ENCODE data around the gene ABHD11.

Gene ABHD11

GRCh38 chr7:73702665-73703064 is 35.9 kb downstream of the ABHD11 start:
- peaks cover 23% of the 10 kb centered on the region for H3K36me3 ChIP-seq
- peak overlapping the region; percentile 94 for H3K4me2 ChIP-seq
- H3K9me3 ChIP-seq, result no peaks in the 10 kb centered on the region
- H3K9ac ChIP-seq, result no peak overlapping the region
- H3K4me3 ChIP-seq, result no peak overlapping the region
- peaks cover 82% of the 10 kb centered on the region for H3K4me1 ChIP-seq
- no peak for TF ChIP-seq Cebpa-rat (IDR thresholded peaks at IDR 0.05)
- H3K27ac ChIP-seq, result no peak overlapping the region
- H3K27me3 ChIP-seq, result no peaks in the 10 kb centered on the region
- peaks cover 61% of the 10 kb centered on the region for H4K20me1 ChIP-seq

- H3K4me1 ChIP-seq, result peaks cover 77% of the 10 kb centered on the region
- peaks cover 65% of the 10 kb centered on the region for H4K20me1 ChIP-seq
- H3K27ac ChIP-seq, result no peak overlapping the region
- H3K36me3 ChIP-seq, result peaks cover 27% of the 10 kb centered on the region
- TF ChIP-seq Cebpa-rat (IDR thresholded peaks at IDR 0.05), result no peak
- no peak overlapping the region for H3K9ac ChIP-seq
- no peaks in the 10 kb centered on the region for H3K9me3 ChIP-seq
- H3K4me2 ChIP-seq, result peak overlapping the region; percentile 94
- no peaks in the 10 kb centered on the region for H3K27me3 ChIP-seq
- H3K4me3 ChIP-seq, result no peak overlapping the region
Measured at GRCh38 chr7:73702226-73702625, 36.4 kb downstream of the ABHD11 start.

DNA sequence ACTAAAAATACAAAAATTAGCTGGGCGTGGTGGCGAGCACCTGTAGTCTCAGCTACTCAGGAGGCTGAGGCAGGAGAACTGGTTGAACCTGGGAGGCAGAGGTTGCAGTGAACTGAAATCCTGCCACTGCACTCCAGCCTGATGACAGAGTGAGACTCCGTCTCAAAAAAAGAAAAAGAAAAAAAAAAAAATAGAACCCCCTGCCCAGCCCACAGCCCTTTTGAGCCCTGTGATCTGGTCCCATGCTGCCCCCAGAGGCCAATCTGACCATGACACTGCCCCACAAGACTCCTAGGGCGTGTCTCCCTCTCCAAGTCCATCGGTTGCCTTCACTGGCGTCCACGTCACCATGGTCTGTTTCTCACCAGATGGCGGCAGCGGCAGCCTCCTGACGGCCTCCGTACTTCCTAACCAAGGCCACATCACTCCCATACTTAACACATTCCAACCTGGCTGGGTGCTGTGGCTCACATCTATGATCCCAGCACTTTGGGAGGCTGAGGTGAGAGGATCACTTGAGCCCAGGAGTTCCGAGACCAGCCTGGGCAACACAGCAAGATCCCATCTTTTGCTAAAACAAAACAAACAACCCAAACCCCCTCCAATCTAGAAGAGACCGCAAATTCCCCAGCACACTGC is 37.1 kb downstream of the ABHD11 start:
- Histone ChIP-seq H3K9me3 (no peaks in the 10 kb centered on the region), H3K4me1 (peaks cover 70% of the 10 kb centered on the region), H3K4me3 (no peak overlapping the region), H3K36me3 (peaks cover 35% of the 10 kb centered on the region), H3K9ac (no peak overlapping the region), H4K20me1 (peaks cover 72% of the 10 kb centered on the region), H3K4me2 (peak overlapping the region; percentile 94), H3K27me3 (no peaks in the 10 kb centered on the region), H3K27ac (no peak overlapping the region)
- TF ChIP-seq Cebpa-rat (IDR thresholded peaks at IDR 0.05), result no peak

GRCh38 chr7:73700581-73701134 is 37.9 kb downstream of the ABHD11 start:
- Histone ChIP-seq H4K20me1 (peaks cover 80% of the 10 kb centered on the region), H3K36me3 (peaks cover 43% of the 10 kb centered on the region), H3K4me2 (no peak overlapping the region; the same call in 1 of the 2 replicates), H3K9ac (no peak overlapping the region), H3K4me1 (peaks cover 66% of the 10 kb centered on the region), H3K9me3 (no peaks in the 10 kb centered on the region), H3K27ac (no peak overlapping the region), H3K27me3 (no peaks in the 10 kb centered on the region), H3K4me3 (no peak overlapping the region)
- no peak for TF ChIP-seq Cebpa-rat (IDR thresholded peaks at IDR 0.05)

DNA sequence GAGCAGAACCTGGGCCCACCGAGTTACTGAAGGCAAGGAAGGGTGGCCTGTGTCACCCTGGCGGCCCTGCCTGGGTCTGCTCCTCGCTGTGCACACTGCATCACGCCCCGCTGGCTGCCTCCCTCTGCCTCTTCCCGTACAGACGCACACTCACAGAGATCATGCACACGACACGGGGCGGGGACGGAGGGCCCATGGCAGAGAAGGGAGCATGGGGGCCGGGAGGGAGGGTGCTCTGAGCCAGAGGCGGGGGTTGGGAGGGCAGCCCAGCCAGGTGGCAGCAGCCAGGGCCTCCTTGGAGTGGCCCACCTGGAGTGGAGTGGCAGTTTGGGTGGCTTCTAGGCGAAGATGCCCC is 38.6 kb downstream of the ABHD11 start:
- H3K27me3 ChIP-seq, result no peaks in the 10 kb centered on the region
- no peak overlapping the region for H3K27ac ChIP-seq
- no peaks in the 10 kb centered on the region for H3K9me3 ChIP-seq
- H4K20me1 ChIP-seq, result peaks cover 87% of the 10 kb centered on the region
- no peak for TF ChIP-seq Cebpa-rat (IDR thresholded peaks at IDR 0.05)
- H3K9ac ChIP-seq, result no peak overlapping the region
- peaks cover 66% of the 10 kb centered on the region for H3K4me1 ChIP-seq
- H3K36me3 ChIP-seq, result peaks cover 49% of the 10 kb centered on the region
- no peak overlapping the region for H3K4me3 ChIP-seq
- peak overlapping the region; percentile 64 for H3K4me2 ChIP-seq

DNA sequence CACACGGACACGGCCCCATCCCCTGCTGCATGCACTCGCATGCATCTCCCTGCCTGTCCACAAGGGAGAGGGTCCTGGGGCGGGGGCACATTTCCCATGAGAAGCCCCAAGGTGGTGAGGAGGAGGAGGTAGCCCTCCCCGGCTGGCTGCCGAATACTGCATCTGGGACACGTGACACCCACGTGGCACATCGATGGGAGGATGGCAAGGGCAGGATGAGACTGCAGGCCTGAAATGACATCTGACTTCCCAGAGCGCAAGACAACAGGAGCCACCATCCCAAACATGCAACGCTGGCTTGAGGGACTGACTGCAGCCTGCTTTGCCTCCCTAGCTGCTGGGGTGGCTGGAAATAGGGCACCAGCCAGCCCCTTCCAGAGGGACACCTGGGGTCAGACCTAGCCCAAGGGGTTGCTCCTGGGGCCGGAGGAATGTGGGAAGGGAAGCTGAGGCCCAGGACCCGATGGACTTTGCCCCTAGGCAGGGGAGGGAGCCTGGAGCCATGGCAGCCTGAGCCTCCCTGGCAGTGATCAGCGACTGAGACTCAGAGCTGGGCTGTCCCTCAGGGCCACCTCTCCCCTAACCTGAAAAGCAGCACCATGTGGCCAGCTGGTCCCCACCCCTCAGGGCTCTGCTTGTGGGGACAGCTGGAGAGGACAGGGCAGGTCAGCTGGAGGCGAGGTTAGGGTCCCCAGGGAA is 39.1 kb downstream of the ABHD11 start:
- Histone ChIP-seq H3K9me3 (no peaks in the 10 kb centered on the region), H3K9ac (no peak overlapping the region), H3K36me3 (peaks cover 54% of the 10 kb centered on the region), H4K20me1 (peaks cover 89% of the 10 kb centered on the region), H3K4me3 (no peak overlapping the region), H3K4me2 (peak overlapping the region; percentile 64), H3K4me1 (peaks cover 66% of the 10 kb centered on the region), H3K27ac (no peak overlapping the region), H3K27me3 (no peaks in the 10 kb centered on the region)
- TF ChIP-seq Cebpa-rat (IDR thresholded peaks at IDR 0.05), result no peak

GRCh38 chr7:73698410-73698809 is 40.2 kb downstream of the ABHD11 start:
- Histone ChIP-seq H3K27ac (no peak overlapping the region), H3K9ac (no peak overlapping the region), H3K9me3 (no peaks in the 10 kb centered on the region), H3K27me3 (no peaks in the 10 kb centered on the region), H3K36me3 (peaks cover 65% of the 10 kb centered on the region), H3K4me2 (no peak overlapping the region), H4K20me1 (peaks cover 93% of the 10 kb centered on the region), H3K4me1 (peaks cover 68% of the 10 kb centered on the region), H3K4me3 (no peak overlapping the region)
- TF ChIP-seq Cebpa-rat (IDR thresholded peaks at IDR 0.05), result no peak

- Histone ChIP-seq H3K27ac (no peak overlapping the region), H3K9me3 (no peaks in the 10 kb centered on the region), H3K4me1 (peaks cover 62% of the 10 kb centered on the region), H3K9ac (no peak overlapping the region), H3K27me3 (no peaks in the 10 kb centered on the region), H3K36me3 (peaks cover 86% of the 10 kb centered on the region), H3K4me2 (no peak overlapping the region), H4K20me1 (peaks cover 97% of the 10 kb centered on the region), H3K4me3 (no peak overlapping the region)
- no peak for TF ChIP-seq Cebpa-rat (IDR thresholded peaks at IDR 0.05)
Measured at GRCh38 chr7:73696372-73696771, 42.2 kb downstream of the ABHD11 start.

DNA sequence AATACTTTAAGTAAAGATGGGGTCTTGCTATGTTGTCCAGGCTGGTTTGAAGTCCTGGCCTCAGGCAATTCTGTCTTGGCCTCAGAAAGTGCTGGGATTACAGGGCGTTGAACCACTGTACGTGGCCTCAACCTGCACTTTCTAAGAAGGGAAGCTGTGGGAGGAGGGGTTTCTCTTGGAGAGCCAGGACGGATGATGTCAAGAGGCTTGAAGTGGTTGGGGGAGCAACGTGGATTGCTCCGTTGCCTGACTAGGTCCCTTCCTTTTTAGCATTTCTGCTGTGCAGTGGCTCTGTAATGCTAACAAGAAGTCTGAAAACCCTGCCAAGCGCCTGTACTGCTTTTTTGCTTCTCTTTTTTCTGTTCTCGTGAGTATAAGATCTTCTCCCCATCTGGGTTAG is 48.0 kb downstream of the ABHD11 start:
- no peaks in the 10 kb centered on the region for H3K27me3 ChIP-seq
- peaks cover 98% of the 10 kb centered on the region for H3K36me3 ChIP-seq
- peaks cover 99% of the 10 kb centered on the region for H4K20me1 ChIP-seq
- TF ChIP-seq Cebpa-rat (IDR thresholded peaks at IDR 0.05), result no peak
- 0 out of 2 replicates have a peak overlapping the region, but pooled peaks have one; percentile 19 for H3K9ac ChIP-seq
- peaks cover 36% of the 10 kb centered on the region for H3K4me1 ChIP-seq
- no peaks in the 10 kb centered on the region for H3K9me3 ChIP-seq
- H3K4me2 ChIP-seq, result no peak overlapping the region
- H3K27ac ChIP-seq, result no peak overlapping the region
- no peak overlapping the region for H3K4me3 ChIP-seq

DNA sequence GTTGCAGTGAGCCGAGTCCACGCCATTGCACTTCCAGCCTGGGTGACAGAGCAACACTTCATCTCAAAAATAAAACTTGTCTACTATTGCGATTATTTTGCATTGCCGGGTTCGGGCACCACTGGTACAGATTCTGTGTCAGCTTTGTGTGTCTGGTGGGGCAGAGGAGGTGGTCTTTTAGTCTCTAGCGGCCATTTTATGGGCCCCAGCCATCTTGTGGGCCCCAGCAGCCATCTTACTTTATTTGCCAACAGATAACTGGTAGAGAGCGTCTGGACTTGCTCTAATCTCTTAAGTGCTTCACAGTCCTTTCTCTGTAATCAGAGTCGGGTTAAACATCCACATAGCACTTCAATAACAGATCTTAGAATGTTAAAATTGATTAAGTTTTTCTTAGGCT is 50.3 kb downstream of the ABHD11 start:
- Histone ChIP-seq H3K27me3 (no peaks in the 10 kb centered on the region), H3K27ac (no peak overlapping the region), H3K4me3 (no peak overlapping the region), H3K36me3 (peaks cover 79% of the 10 kb centered on the region), H3K4me1 (peaks cover 29% of the 10 kb centered on the region), H3K4me2 (no peak overlapping the region), H3K9ac (no peak overlapping the region), H3K9me3 (no peaks in the 10 kb centered on the region), H4K20me1 (peaks cover 86% of the 10 kb centered on the region)
- TF ChIP-seq Cebpa-rat (IDR thresholded peaks at IDR 0.05), result no peak

Measured in BLaER1 (cell line).